Loucy (cell line): Measurements from ENCODE around the gene EYA3.

Experiments
- H2AFZ ChIP-seq: fragments of 200-600 bp; sonication (generic); 2 replicates; pipeline ENCODE4 v1.6.0; 2016; ENCODE audit warnings: antibody characterized with exemption, mild to moderate bottlenecking, low read length, moderate library complexity
- H3F3A ChIP-seq: fragments of 200-600 bp; 2 replicates; pipeline ENCODE4 v1.6.0; 2016; ENCODE audit warnings: antibody characterized with exemption, low read depth, mild to moderate bottlenecking
- H3K27me3 ChIP-seq: fragments of 200-600 bp; sonication (generic); 2 replicates; pipeline ENCODE4 v1.6.1; 2014; ENCODE audit warnings: low read length, mild to moderate bottlenecking; ENCODE audit not compliant: insufficient read depth, poor library complexity, severe bottlenecking
- H3K36me3 ChIP-seq: fragments of 200-600 bp; sonication (generic); 2 replicates; pipeline ENCODE4 v1.6.1; 2016; ENCODE audit warnings: low read length; ENCODE audit not compliant: insufficient read depth
- H3K4me1 ChIP-seq: fragments of 200-600 bp; sonication (generic); 2 replicates; pipeline ENCODE4 v1.5.1; 2014; ENCODE audit warnings: low read length, mild to moderate bottlenecking; ENCODE audit not compliant: insufficient read depth, poor library complexity, severe bottlenecking
- H3K4me2 ChIP-seq: fragments of 200-600 bp; sonication (generic); 2 replicates; pipeline ENCODE4 v1.6.0; 2014; ENCODE audit warnings: antibody characterized with exemption, low read length, low read depth, mild to moderate bottlenecking; ENCODE audit not compliant: poor library complexity, severe bottlenecking
- H3K4me3 ChIP-seq: fragments of 200-600 bp; sonication (generic); 2 replicates; pipeline ENCODE4 v1.5.1; 2014; ENCODE audit warnings: low read length, mild to moderate bottlenecking, mixed read lengths; ENCODE audit not compliant: poor library complexity, severe bottlenecking
- H3K79me2 ChIP-seq: fragments of 200-600 bp; sonication (generic); 2 replicates; pipeline ENCODE4 v1.6.1; 2014; ENCODE audit warnings: low read length; ENCODE audit not compliant: insufficient read depth
- H3K9ac ChIP-seq: fragments of 200-600 bp; sonication (generic); 2 replicates; pipeline ENCODE4 v1.6.0; 2014; ENCODE audit warnings: mild to moderate bottlenecking, low read depth, low read length, moderate library complexity; ENCODE audit not compliant: poor library complexity, severe bottlenecking
- H3K9me2 ChIP-seq: fragments of 200-600 bp; sonication (generic); replicated peaks from 2 replicates; pipeline ENCODE4 v1.6.1; 2016; ENCODE audit warnings: low read depth, low read length, mixed read lengths
- H3K9me3 ChIP-seq: fragments of 200-600 bp; sonication (generic); 2 replicates; pipeline ENCODE4 v1.6.1; 2014; ENCODE audit warnings: mild to moderate bottlenecking, antibody characterized with exemption, low read length, low read depth; ENCODE audit not compliant: insufficient read depth
- H4K20me1 ChIP-seq: fragments of 200-600 bp; sonication (generic); 2 replicates; pipeline ENCODE4 v1.6.0; 2014; ENCODE audit warnings: antibody characterized with exemption, low read length, mild to moderate bottlenecking; ENCODE audit not compliant: insufficient read depth, poor library complexity, severe bottlenecking
- EZH2phosphoT487 ChIP-seq: fragments of 200-600 bp; IDR thresholded peaks from 2 replicates; pipeline ENCODE4 v1.6.1; 2018; ENCODE audit warnings: antibody characterized with exemption, mild to moderate bottlenecking, moderate library complexity, borderline replicate concordance
- TF ChIP-seq, protein P1 (sequence below): fragments of 200-600 bp; sonication (generic); conservative IDR thresholded peaks from 2 replicates; pipeline ENCODE4 v1.5.1; 2014; ENCODE audit warnings: mild to moderate bottlenecking, antibody characterized with exemption, low read length

EYA3 gene

GRCh38 chr1:27951396-27951795 is 137.0 kb downstream of the EYA3 start:
- no peaks in the 10 kb centered on the region for H3K9me3 ChIP-seq
- H3K36me3 ChIP-seq = no peaks in the 10 kb centered on the region
- H3F3A ChIP-seq = no peaks in the 10 kb centered on the region
- H3K9ac ChIP-seq = no peak overlapping the region
- no peak overlapping the region for H2AFZ ChIP-seq
- TF ChIP-seq, protein P1, sequence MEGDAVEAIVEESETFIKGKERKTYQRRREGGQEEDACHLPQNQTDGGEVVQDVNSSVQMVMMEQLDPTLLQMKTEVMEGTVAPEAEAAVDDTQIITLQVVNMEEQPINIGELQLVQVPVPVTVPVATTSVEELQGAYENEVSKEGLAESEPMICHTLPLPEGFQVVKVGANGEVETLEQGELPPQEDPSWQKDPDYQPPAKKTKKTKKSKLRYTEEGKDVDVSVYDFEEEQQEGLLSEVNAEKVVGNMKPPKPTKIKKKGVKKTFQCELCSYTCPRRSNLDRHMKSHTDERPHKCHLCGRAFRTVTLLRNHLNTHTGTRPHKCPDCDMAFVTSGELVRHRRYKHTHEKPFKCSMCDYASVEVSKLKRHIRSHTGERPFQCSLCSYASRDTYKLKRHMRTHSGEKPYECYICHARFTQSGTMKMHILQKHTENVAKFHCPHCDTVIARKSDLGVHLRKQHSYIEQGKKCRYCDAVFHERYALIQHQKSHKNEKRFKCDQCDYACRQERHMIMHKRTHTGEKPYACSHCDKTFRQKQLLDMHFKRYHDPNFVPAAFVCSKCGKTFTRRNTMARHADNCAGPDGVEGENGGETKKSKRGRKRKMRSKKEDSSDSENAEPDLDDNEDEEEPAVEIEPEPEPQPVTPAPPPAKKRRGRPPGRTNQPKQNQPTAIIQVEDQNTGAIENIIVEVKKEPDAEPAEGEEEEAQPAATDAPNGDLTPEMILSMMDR = no peak
- TF ChIP-seq EZH2phosphoT487 = no peak
- H3K79me2 ChIP-seq = no peaks in the 10 kb centered on the region
- no peaks in the 10 kb centered on the region for H3K4me1 ChIP-seq
- H4K20me1 ChIP-seq = no peaks in the 10 kb centered on the region
- H3K4me3 ChIP-seq = no peak overlapping the region
- no peaks in the 10 kb centered on the region for H3K27me3 ChIP-seq
- H3K4me2 ChIP-seq = no peak overlapping the region
- H3K9me2 ChIP-seq = no peaks in the 10 kb centered on the region

- TF ChIP-seq, protein P1 = no peak
- TF ChIP-seq EZH2phosphoT487 = no peak
- Histone ChIP-seq H3K9ac (no peak overlapping the region), H3K4me3 (no peak overlapping the region), H3K79me2 (no peaks in the 10 kb centered on the region), H4K20me1 (no peaks in the 10 kb centered on the region), H2AFZ (no peak overlapping the region), H3K36me3 (no peaks in the 10 kb centered on the region), H3K4me2 (no peak overlapping the region), H3K9me2 (no peaks in the 10 kb centered on the region), H3K4me1 (no peaks in the 10 kb centered on the region), H3K27me3 (no peaks in the 10 kb centered on the region), H3K9me3 (no peaks in the 10 kb centered on the region), H3F3A (no peaks in the 10 kb centered on the region)
These were observed 139.4 kb downstream of the EYA3 start for GRCh38 chr1:27949027-27949426.

- no peaks in the 10 kb centered on the region for H3K4me1 ChIP-seq
- no peaks in the 10 kb centered on the region for H3K9me3 ChIP-seq
- H3F3A ChIP-seq = no peaks in the 10 kb centered on the region
- no peak overlapping the region for H3K4me2 ChIP-seq
- no peak overlapping the region for H3K4me3 ChIP-seq
- no peaks in the 10 kb centered on the region for H3K79me2 ChIP-seq
- no peak for TF ChIP-seq EZH2phosphoT487
- TF ChIP-seq, protein P1 = no peak
- no peak overlapping the region for H3K9ac ChIP-seq
- H3K36me3 ChIP-seq = no peaks in the 10 kb centered on the region
- H2AFZ ChIP-seq = no peak overlapping the region
- no peaks in the 10 kb centered on the region for H3K27me3 ChIP-seq
- no peaks in the 10 kb centered on the region for H4K20me1 ChIP-seq
- no peaks in the 10 kb centered on the region for H3K9me2 ChIP-seq
These were observed 143.4 kb downstream of the EYA3 start for GRCh38 chr1:27945020-27945419.
